Measurements from ENCODE around the gene PRRC2C. TPM values are rescaled to one million over a fixed set of nuclear protein-coding genes. Genes with fewer than 3 reads are reported as not detected.

PRRC2C gene
- total RNA-seq, 1 donor from 2014 or later, result 30.8 TPM

DNA sequence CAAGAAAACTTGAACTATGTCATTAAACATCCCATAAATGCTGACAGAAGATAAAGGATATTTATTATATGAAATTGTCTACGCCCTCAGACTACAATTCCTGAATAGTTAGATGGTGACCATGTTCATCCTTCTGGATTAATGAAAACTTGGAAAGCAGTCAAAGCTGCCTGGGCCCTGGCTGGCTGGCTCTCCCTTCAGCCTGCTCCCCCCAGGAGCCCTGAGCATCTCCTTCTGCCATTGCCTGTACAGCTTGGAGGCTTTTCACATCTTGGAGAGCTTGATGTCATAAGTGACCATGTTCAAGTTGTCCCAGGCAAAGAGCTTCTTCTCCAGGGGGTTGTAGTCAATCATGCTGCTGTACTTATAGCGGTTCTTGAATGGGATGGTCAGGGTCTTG lies 150.3 kb downstream of the PRRC2C start:
- DNase-seq (ENCODE audit: low spot score), result no peak

DNA sequence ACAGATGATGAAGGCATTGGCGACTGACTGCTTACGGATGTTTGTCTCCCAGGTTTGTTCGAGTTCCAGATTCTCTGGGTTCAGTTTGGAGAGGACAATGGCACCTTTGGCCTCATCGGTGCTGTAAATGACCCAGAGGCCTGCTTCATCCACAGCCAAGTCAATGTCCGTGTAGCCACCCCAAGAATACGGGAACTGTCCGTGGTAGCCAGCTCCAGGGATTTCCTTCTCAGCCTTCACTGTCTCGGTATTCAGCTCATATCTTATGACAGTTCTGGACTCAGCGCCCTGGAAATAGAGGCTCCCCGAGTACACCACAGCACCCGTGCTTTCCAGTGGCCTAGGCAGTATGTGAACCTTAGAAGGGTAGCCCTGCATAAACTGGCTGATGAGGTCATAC lies 150.8 kb downstream of the PRRC2C start:
- no peak for DNase-seq (ENCODE audit: low spot score)

GRCh38 chr1:171637928-171638576 lies 152.7 kb downstream of the PRRC2C start:
- no peak for DNase-seq (ENCODE audit: low spot score)

DNA sequence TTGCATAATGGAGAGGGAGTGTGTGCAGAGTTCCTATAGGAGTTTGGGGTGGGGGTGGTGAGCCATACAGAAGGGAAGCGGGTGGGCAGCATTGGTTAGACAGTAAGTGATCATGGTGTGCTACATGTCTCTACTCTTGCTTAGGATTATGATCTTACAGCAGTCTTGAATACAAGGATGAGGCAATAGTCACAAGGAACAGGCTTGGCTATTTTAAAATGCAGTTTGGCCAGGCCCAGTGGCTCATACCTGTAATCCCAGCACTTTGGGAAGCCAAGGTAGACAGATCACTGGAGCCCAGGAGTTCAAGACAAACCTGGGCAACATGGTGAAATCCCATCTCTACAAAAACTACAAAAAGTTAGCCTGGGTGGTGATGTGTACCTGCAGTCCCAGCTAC lies 154.9 kb downstream of the PRRC2C start:
- no peak for DNase-seq (ENCODE audit: low spot score)

GRCh38 chr1:171641076-171641864 lies 155.9 kb downstream of the PRRC2C start:
- no peak for DNase-seq (ENCODE audit: low spot score)

DNA sequence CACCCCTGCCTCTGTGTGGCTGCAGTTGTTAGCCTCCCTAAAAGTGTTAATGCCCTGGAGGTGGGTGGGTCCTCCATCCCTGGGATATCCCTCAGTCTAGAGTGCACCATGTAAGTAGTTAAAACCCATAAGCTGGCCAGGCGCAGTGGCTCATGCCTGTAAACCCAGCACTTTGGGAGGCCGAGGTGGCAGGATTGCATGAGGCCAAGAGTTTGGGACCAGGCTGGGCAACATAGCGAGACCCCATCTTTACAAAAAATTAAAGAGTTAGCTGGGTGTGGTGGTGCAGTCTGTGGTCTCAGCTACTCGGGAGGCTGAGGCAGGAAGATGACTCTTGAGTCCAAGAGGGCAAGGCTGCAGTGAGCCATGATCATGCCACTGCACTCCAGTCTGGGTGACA lies 156.9 kb downstream of the PRRC2C start:
- DNase-seq (ENCODE audit: low spot score), result no peak

Other genes with a start within 250 kb of the PRRC2C start
- gene FMO1, start 237.0 kb upstream of the PRRC2C start, total RNA-seq (ENCODE audit: insufficient read depth, low replicate concordance), result 0.24 TPM
- 5.8 TPM for gene FMO4, start 171.3 kb upstream of the PRRC2C start, total RNA-seq (ENCODE audit: insufficient read depth, low replicate concordance)
- 0.72 TPM for gene MYOCOS, start 136.7 kb downstream of the PRRC2C start, total RNA-seq (ENCODE audit: insufficient read depth, low replicate concordance)
- not detected for gene MYOC, start 167.2 kb downstream of the PRRC2C start, total RNA-seq (ENCODE audit: insufficient read depth, low replicate concordance)

All from umbilical cord (tissue), 2 donors.